ENCODE results near the gene TSGA10. TPM values are rescaled to one million over a fixed set of nuclear protein-coding genes. Genes with fewer than 3 reads are reported as not detected.

Gene TSGA10
- total and polyA plus RNA-seq, 4 donors: 9.9 to 20.6 (median 11.3) TPM

GRCh38 chr2:99127981-99128380 is 26.8 kb downstream of the TSGA10 start:
- 64% methylated on average over 1 of the region's 2 CpGs for WGBS (ENCODE audit: insufficient coverage)
- peaks cover 9% of the 10 kb centered on the region for H3K36me3 ChIP-seq (ENCODE audit: control insufficient read depth, insufficient read depth, low read length)
- no peak overlapping the region for H3K4me3 ChIP-seq (ENCODE audit: low read depth, low read length)
- H3K4me1 ChIP-seq (ENCODE audit: control insufficient read depth, insufficient read depth, low read length): no peaks in the 10 kb centered on the region
- DNase-seq (ENCODE audit: low read depth in 4 of 6, low spot score in 6 of 6): no peak
- no peaks in the 10 kb centered on the region for H3K27me3 ChIP-seq (ENCODE audit: control insufficient read depth, insufficient read depth, low read length)
- no peak overlapping the region for H3K27ac ChIP-seq (ENCODE audit: low read depth, low read length)
- H3K9me3 ChIP-seq (ENCODE audit: control insufficient read depth, insufficient read depth, low read length): peaks cover 10% of the 10 kb centered on the region

- Histone ChIP-seq H3K36me3 (ENCODE audit: control insufficient read depth, insufficient read depth, low read length) (no peaks in the 10 kb centered on the region), H3K4me3 (ENCODE audit: low read depth, low read length) (no peak overlapping the region), H3K27me3 (ENCODE audit: control insufficient read depth, insufficient read depth, low read length) (no peaks in the 10 kb centered on the region), H3K27ac (ENCODE audit: low read depth, low read length) (no peak overlapping the region), H3K4me1 (ENCODE audit: control insufficient read depth, insufficient read depth, low read length) (no peaks in the 10 kb centered on the region), H3K9me3 (ENCODE audit: control insufficient read depth, insufficient read depth, low read length) (no peaks in the 10 kb centered on the region)
- DNase-seq (ENCODE audit: low read depth in 4 of 6, low spot score in 6 of 6): no peak
- WGBS (ENCODE audit: insufficient coverage): 57% methylated on average over 2 of the region's 4 CpGs
These were observed 42.1 kb downstream of the TSGA10 start for GRCh38 chr2:99112617-99113016.

DNA sequence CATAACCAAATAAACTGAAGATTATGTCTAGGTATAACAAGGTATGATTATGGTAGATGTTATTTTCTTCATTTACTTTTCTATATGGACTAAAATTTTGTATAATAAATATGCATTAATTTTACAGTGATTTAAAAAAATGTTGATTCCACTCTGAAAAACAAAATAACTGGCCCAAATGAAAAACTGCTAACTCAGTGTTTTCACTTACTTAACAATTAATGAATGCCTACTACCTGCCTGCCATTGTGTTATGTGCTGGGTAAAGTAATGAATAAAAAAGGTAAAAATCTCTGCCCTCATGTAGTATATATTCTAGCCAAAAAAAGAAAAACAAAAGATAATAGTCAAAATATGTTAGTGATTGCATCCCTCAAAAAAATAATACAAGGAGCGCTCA is 42.8 kb downstream of the TSGA10 start:
- whole genome bisulfite sequencing (ENCODE audit: insufficient coverage): no CpG with 5 or more reads among the region's 1 CpG
- no peak overlapping the region for H3K27ac ChIP-seq (ENCODE audit: low read depth, low read length)
- no peaks in the 10 kb centered on the region for H3K4me1 ChIP-seq (ENCODE audit: control insufficient read depth, insufficient read depth, low read length)
- H3K9me3 ChIP-seq (ENCODE audit: control insufficient read depth, insufficient read depth, low read length): no peaks in the 10 kb centered on the region
- DNase-seq (ENCODE audit: low read depth in 4 of 6, low spot score in 6 of 6): no peak
- H3K27me3 ChIP-seq (ENCODE audit: control insufficient read depth, insufficient read depth, low read length): no peaks in the 10 kb centered on the region
- H3K36me3 ChIP-seq (ENCODE audit: control insufficient read depth, insufficient read depth, low read length): no peaks in the 10 kb centered on the region
- H3K4me3 ChIP-seq (ENCODE audit: low read depth, low read length): no peak overlapping the region

- H3K27me3 ChIP-seq (ENCODE audit: control insufficient read depth, insufficient read depth, low read length): no peaks in the 10 kb centered on the region
- no peaks in the 10 kb centered on the region for H3K36me3 ChIP-seq (ENCODE audit: control insufficient read depth, insufficient read depth, low read length)
- H3K9me3 ChIP-seq (ENCODE audit: control insufficient read depth, insufficient read depth, low read length): no peaks in the 10 kb centered on the region
- no peak overlapping the region for H3K27ac ChIP-seq (ENCODE audit: low read depth, low read length)
- no peak overlapping the region for H3K4me3 ChIP-seq (ENCODE audit: low read depth, low read length)
- no CpG with 5 or more reads among the region's 2 CpGs for WGBS (ENCODE audit: insufficient coverage)
- no peaks in the 10 kb centered on the region for H3K4me1 ChIP-seq (ENCODE audit: control insufficient read depth, insufficient read depth, low read length)
- no peak for DNase-seq (ENCODE audit: low read depth in 4 of 6, low spot score in 6 of 6)
These were observed 43.5 kb downstream of the TSGA10 start for GRCh38 chr2:99111236-99111635.

DNA sequence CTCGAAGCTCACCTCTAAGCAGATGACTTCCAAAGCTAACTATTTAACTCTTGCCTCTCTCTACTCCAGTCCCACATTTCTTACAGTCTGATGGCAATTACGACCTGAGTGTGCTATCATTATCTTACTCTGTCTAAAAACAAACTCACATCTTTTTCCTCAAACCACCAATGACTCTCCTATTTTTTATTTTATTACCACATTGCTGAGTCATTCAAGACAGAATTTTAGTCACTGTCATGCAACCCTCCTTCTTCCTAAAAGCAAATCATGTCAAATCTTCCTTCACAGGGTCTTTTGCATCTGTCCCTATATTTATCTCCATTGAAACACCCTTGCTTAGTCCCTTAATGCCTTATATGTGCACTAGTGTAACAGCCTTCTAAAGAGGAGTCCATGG is 47.8 kb downstream of the TSGA10 start:
- Histone ChIP-seq H3K4me3 (ENCODE audit: low read depth, low read length) (no peak overlapping the region), H3K9me3 (ENCODE audit: control insufficient read depth, insufficient read depth, low read length) (no peaks in the 10 kb centered on the region), H3K36me3 (ENCODE audit: control insufficient read depth, insufficient read depth, low read length) (no peaks in the 10 kb centered on the region), H3K4me1 (ENCODE audit: control insufficient read depth, insufficient read depth, low read length) (no peaks in the 10 kb centered on the region), H3K27ac (ENCODE audit: low read depth, low read length) (no peak overlapping the region), H3K27me3 (ENCODE audit: control insufficient read depth, insufficient read depth, low read length) (no peaks in the 10 kb centered on the region)
- WGBS (ENCODE audit: insufficient coverage): 53% methylated on average over 2 of the region's 2 CpGs
- DNase-seq (ENCODE audit: low read depth in 4 of 6, low spot score in 6 of 6): no peak

DNA sequence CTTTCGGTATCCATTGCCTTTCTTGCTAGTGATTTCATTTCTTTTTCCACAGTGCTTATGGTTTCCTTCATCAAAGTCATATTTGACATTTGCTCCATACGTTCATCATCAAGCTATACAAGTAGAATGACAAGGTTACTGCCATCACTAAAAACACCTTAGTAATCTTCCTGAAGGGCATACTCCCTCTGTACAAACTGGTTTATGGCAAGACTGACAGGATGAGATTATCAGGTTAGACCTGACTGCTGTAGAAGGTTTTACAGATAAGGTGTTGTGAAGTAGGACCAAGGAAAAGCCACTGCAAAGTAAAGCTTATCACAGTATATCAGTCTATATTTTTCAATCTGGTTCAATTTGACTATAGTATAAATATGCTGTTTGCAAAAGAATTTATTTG is 50.7 kb downstream of the TSGA10 start:
- H3K4me1 ChIP-seq (ENCODE audit: control insufficient read depth, insufficient read depth, low read length): no peaks in the 10 kb centered on the region
- H3K27ac ChIP-seq (ENCODE audit: low read depth, low read length): no peak overlapping the region
- no peak overlapping the region for H3K4me3 ChIP-seq (ENCODE audit: low read depth, low read length)
- no peaks in the 10 kb centered on the region for H3K36me3 ChIP-seq (ENCODE audit: control insufficient read depth, insufficient read depth, low read length)
- WGBS (ENCODE audit: insufficient coverage): 80% methylated on average over 2 of the region's 2 CpGs
- no peaks in the 10 kb centered on the region for H3K27me3 ChIP-seq (ENCODE audit: control insufficient read depth, insufficient read depth, low read length)
- H3K9me3 ChIP-seq (ENCODE audit: control insufficient read depth, insufficient read depth, low read length): no peaks in the 10 kb centered on the region
- DNase-seq (ENCODE audit: low read depth in 4 of 6, low spot score in 6 of 6): no peak

DNA sequence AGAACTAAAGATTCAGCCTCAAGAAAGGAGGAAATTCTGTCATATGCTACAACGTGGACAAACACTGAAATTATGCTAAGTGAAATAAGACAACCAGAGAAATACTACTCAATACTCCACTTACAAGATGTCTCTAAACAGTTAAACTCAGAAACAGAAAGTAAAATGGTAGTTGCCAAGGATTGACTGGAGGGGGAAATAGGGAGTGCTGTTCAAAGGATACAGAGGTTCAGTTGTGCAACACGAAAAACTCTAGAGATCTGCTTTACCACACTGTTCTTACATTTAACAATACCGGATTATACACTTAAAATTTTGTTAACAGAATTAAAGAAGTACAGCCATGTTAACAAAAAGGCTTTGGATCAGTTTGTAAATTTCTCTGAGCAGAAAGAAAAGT is 53.0 kb downstream of the TSGA10 start:
- Histone ChIP-seq H3K4me1 (ENCODE audit: control insufficient read depth, insufficient read depth, low read length) (no peaks in the 10 kb centered on the region), H3K36me3 (ENCODE audit: control insufficient read depth, insufficient read depth, low read length) (no peaks in the 10 kb centered on the region), H3K9me3 (ENCODE audit: control insufficient read depth, insufficient read depth, low read length) (no peaks in the 10 kb centered on the region), H3K27ac (ENCODE audit: low read depth, low read length) (no peak overlapping the region), H3K4me3 (ENCODE audit: low read depth, low read length) (no peak overlapping the region), H3K27me3 (ENCODE audit: control insufficient read depth, insufficient read depth, low read length) (no peaks in the 10 kb centered on the region)
- DNase-seq (ENCODE audit: low read depth in 4 of 6, low spot score in 6 of 6): peak in 1 of 6 donors; percentile 12
- WGBS (ENCODE audit: insufficient coverage): no CpG with 5 or more reads among the region's 3 CpGs

DNA sequence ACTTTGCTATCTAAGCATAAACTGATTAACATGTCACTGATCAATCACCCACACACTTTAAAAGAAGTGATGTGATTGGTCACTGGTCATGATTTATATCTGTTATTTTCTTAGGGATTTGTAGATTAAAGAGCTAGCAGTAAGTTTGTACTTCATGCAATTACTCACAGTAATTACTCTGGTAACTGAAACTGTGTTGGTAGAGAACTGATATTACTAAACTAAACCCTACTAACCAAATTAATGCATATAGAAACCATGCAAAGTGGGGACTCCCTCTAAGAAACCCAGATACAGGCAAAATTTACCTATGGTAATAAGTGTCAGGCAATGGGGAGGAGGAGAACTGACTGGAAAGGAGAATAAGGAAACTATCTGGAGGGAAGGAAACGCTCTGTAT is 58.0 kb downstream of the TSGA10 start:
- Histone ChIP-seq H3K36me3 (ENCODE audit: control insufficient read depth, insufficient read depth, low read length) (no peaks in the 10 kb centered on the region), H3K9me3 (ENCODE audit: control insufficient read depth, insufficient read depth, low read length) (peaks cover 3% of the 10 kb centered on the region), H3K27ac (ENCODE audit: low read depth, low read length) (no peak overlapping the region), H3K4me3 (ENCODE audit: low read depth, low read length) (no peak overlapping the region), H3K27me3 (ENCODE audit: control insufficient read depth, insufficient read depth, low read length) (no peaks in the 10 kb centered on the region), H3K4me1 (ENCODE audit: control insufficient read depth, insufficient read depth, low read length) (no peaks in the 10 kb centered on the region)
- WGBS (ENCODE audit: insufficient coverage): no CpG with 5 or more reads among the region's 1 CpG
- DNase-seq (ENCODE audit: low read depth in 4 of 6, low spot score in 6 of 6): no peak

GRCh38 chr2:99088017-99088416 is 66.7 kb downstream of the TSGA10 start:
- WGBS (ENCODE audit: insufficient coverage): no CpG with 5 or more reads among the region's 1 CpG
- no peaks in the 10 kb centered on the region for H3K36me3 ChIP-seq (ENCODE audit: control insufficient read depth, insufficient read depth, low read length)
- no peaks in the 10 kb centered on the region for H3K4me1 ChIP-seq (ENCODE audit: control insufficient read depth, insufficient read depth, low read length)
- DNase-seq (ENCODE audit: low read depth in 4 of 6, low spot score in 6 of 6): no peak
- no peak overlapping the region for H3K4me3 ChIP-seq (ENCODE audit: low read depth, low read length)
- no peak overlapping the region for H3K27ac ChIP-seq (ENCODE audit: low read depth, low read length)
- H3K27me3 ChIP-seq (ENCODE audit: control insufficient read depth, insufficient read depth, low read length): no peaks in the 10 kb centered on the region
- no peaks in the 10 kb centered on the region for H3K9me3 ChIP-seq (ENCODE audit: control insufficient read depth, insufficient read depth, low read length)

DNA sequence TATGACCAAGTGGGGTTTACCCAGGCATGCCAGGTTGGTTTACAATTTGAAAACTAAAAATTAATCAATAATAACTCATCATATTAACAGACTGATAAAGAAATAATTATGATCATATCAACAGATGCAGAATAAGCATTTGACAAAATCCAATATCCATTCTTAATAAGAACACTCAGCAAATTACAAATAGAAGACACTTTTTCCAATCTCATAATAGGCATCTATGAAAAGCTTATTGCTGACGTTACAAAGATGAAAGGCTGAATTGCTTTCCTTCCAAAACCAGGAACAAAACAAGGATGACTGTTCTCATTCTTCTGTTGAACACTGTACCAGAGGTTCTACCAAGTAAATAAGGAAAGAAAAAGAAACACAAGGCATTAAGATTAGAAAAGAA is 68.4 kb downstream of the TSGA10 start:
- Histone ChIP-seq H3K27me3 (ENCODE audit: control insufficient read depth, insufficient read depth, low read length) (no peaks in the 10 kb centered on the region), H3K36me3 (ENCODE audit: control insufficient read depth, insufficient read depth, low read length) (no peaks in the 10 kb centered on the region), H3K4me3 (ENCODE audit: low read depth, low read length) (no peak overlapping the region), H3K4me1 (ENCODE audit: control insufficient read depth, insufficient read depth, low read length) (no peaks in the 10 kb centered on the region), H3K9me3 (ENCODE audit: control insufficient read depth, insufficient read depth, low read length) (no peaks in the 10 kb centered on the region), H3K27ac (ENCODE audit: low read depth, low read length) (no peak overlapping the region)
- no CpG with 5 or more reads among the region's 1 CpG for WGBS (ENCODE audit: insufficient coverage)
- DNase-seq (ENCODE audit: low read depth in 4 of 6, low spot score in 6 of 6): no peak

Data from spinal cord (tissue), 10 donors.